Thyroid gland (tissue), 4 donors: ENCODE data around the gene BACH2.

Experiments
- POLR2A ChIP-seq, 2 donors: fragments of 450-650 bp; IDR thresholded peaks; one replicate each; pipeline ENCODE4 v1.6.1; 2017; ENCODE audit warnings: antibody characterized with exemption in 2 of 2, mild to moderate bottlenecking in 2 of 2, moderate library complexity in 1 of 2
- TF ChIP-seq, protein P1 (sequence below), 6 experiments: fragments of 200-600 bp in 3 of 6; fragments of 450-650 bp in 3 of 6; sonication (generic) in 3 of 6; IDR thresholded peaks; one replicate each; pipeline ENCODE4 v1.5.1; 2016 to 2019; ENCODE audit warnings: antibody characterized with exemption in 6 of 6, mild to moderate bottlenecking in 2 of 6, inconsistent platforms in 1 of 6, moderate library complexity in 1 of 6

DNA sequence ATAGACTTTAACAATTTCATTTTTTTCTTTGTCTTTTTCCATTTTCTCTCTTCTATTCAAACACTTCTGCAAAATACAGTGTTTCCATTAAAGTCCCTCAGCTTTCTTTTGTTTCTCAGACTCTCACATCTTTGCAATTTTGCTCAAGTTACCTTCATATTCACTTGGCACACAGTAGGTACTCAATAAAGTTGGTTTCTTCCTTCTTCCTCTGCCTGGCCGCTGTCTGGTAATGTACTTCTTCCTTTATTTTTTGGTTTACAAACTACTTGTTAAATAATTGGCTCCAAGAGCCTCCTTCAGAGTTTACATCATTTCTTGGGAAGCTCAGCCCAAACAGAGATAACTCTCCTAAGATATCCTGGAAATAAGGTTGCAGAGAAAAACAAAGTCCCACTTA is 321.3 kb downstream of the BACH2 start:
- TF ChIP-seq, protein P1, sequence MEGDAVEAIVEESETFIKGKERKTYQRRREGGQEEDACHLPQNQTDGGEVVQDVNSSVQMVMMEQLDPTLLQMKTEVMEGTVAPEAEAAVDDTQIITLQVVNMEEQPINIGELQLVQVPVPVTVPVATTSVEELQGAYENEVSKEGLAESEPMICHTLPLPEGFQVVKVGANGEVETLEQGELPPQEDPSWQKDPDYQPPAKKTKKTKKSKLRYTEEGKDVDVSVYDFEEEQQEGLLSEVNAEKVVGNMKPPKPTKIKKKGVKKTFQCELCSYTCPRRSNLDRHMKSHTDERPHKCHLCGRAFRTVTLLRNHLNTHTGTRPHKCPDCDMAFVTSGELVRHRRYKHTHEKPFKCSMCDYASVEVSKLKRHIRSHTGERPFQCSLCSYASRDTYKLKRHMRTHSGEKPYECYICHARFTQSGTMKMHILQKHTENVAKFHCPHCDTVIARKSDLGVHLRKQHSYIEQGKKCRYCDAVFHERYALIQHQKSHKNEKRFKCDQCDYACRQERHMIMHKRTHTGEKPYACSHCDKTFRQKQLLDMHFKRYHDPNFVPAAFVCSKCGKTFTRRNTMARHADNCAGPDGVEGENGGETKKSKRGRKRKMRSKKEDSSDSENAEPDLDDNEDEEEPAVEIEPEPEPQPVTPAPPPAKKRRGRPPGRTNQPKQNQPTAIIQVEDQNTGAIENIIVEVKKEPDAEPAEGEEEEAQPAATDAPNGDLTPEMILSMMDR (IDR thresholded peaks at IDR 0.05) = no peak
- no peak for TF ChIP-seq POLR2A (IDR thresholded peaks at IDR 0.05)
